HepG2 (cell line): Measurements from ENCODE around the gene KIZ. TPM values are rescaled to one million over a fixed set of nuclear protein-coding genes. Genes with fewer than 3 reads are reported as not detected.

ENCODE experiments used
- ATAC-seq: fragments of 200-7000 bp; cut with Tn5 transposase; 3 replicates; pipeline ENCODE4 v1.9.1; 2020; ENCODE audit warnings: mild to moderate bottlenecking, moderate library complexity
- BruUV-seq: library from RNA; stranded (reverse); fragments of 400-500 nt; replicated peaks from 2 replicates; lab custom pipeline; 2021; lab: Mats Ljungman, UMichigan
- CTCF ChIA-PET: fragments of 300-600 bp; formaldehyde crosslinking; extraction: SDS; loops from one replicate; lab custom pipeline; 2021; ENCODE audit warnings: low total read pairs, inconsistent platforms, low intra/inter-chr PET ratio; lab: Yijun Ruan, JAX
- POLR2A ChIA-PET: fragments of 350-600 bp; sonication (Branson Sonifier 250); formaldehyde crosslinking; loops from one replicate; lab custom pipeline; 2020; ENCODE audit warnings: antibody characterized with exemption, inconsistent platforms; lab: Yijun Ruan, JAX
- DNase-seq: peaks from one replicate; pipeline ENCODE4 v3.0.0-alpha.2; 2015; ENCODE audit warnings: low spot score
- FAIRE-seq: peaks from 3 replicates; lab custom pipeline; 2011; peaks lifted over from hg19 to GRCh38; lab: Jason Lieb, UNC
- H2AFZ ChIP-seq: one replicate; pipeline ENCODE4 v1.6.1; 2011; ENCODE audit warnings: low read length, inconsistent platforms
- H3K27ac ChIP-seq: fragments of 300-600 bp; 3 replicates; pipeline ENCODE4 v1.8.0; 2011; ENCODE audit warnings: mixed run types, mild to moderate bottlenecking, mixed read lengths, low read length, inconsistent platforms; ENCODE audit not compliant: insufficient read depth; ENCODE audit errors: extremely low read length
- H3K27me3 ChIP-seq, 2 experiments: fragments of 200-600 bp in 1 of 2; 2 replicates in 1 of 2; 3 replicates in 1 of 2; pipeline versions ENCODE4 v1.6.0 to v1.8.0; 2011; ENCODE audit warnings: low read length in 2 of 2, mild to moderate bottlenecking in 2 of 2, moderate library complexity in 2 of 2, inconsistent platforms in 1 of 2; ENCODE audit not compliant: insufficient read depth in 2 of 2, control insufficient read depth in 1 of 2
- H3K36me3 ChIP-seq, 2 experiments: fragments of 200-600 bp in 1 of 2; replicated peaks in 1 of 2; 2 replicates in 1 of 2; 3 replicates in 1 of 2; pipeline versions ENCODE4 v1.5.1 to v1.8.0; 2011; ENCODE audit warnings: low read length in 2 of 2, inconsistent platforms in 1 of 2; ENCODE audit not compliant: insufficient read depth in 2 of 2, control insufficient read depth in 1 of 2
- H3K4me1 ChIP-seq: 2 replicates; pipeline ENCODE4 v1.5.1; 2012; ENCODE audit warnings: low read length, inconsistent platforms; ENCODE audit not compliant: insufficient read depth
- H3K4me2 ChIP-seq: 2 replicates; pipeline ENCODE4 v1.6.0; 2011; ENCODE audit warnings: low read depth, low read length, inconsistent platforms
- H3K4me3 ChIP-seq, 3 experiments: fragments of 200-600 bp in 1 of 3; sonication (generic), shearing (Covaris generic) in 1 of 3; replicated peaks in 1 of 3; 2 replicates each; pipeline ENCODE4 v1.5.1; 2011 to 2016; ENCODE audit warnings: low read length in 3 of 3, inconsistent platforms in 2 of 3, low read depth in 2 of 3, mild to moderate bottlenecking in 2 of 3, control low read depth in 1 of 3, mixed read lengths in 1 of 3; ENCODE audit not compliant: insufficient read depth in 1 of 3
- H3K79me2 ChIP-seq: one replicate; pipeline ENCODE4 v1.6.1; 2011; ENCODE audit warnings: low read length, inconsistent platforms; ENCODE audit not compliant: insufficient read depth
- H3K9ac ChIP-seq: 2 replicates; pipeline ENCODE4 v1.6.0; 2011; ENCODE audit warnings: mild to moderate bottlenecking, low read depth, low read length, inconsistent platforms; ENCODE audit not compliant: insufficient read depth
- H3K9me3 ChIP-seq: 2 replicates; pipeline ENCODE4 v1.5.1; 2012; ENCODE audit warnings: mild to moderate bottlenecking, low read length
- H4K20me1 ChIP-seq: 2 replicates; pipeline ENCODE4 v1.6.0; 2011; ENCODE audit warnings: inconsistent platforms, mild to moderate bottlenecking, low read length, moderate library complexity; ENCODE audit not compliant: insufficient read depth
- AGO2 ChIP-seq: fragments of 200-400 bp; formaldehyde crosslinking; optimal IDR thresholded peaks from 2 replicates; pipeline ENCODE3; 2017; ENCODE audit warnings: mild to moderate bottlenecking, low read depth, low read length, moderate library complexity
- FOXK2 ChIP-seq: fragments of 450-650 bp; IDR thresholded peaks from 2 replicates; pipeline ENCODE4 v1.6.1; 2016
- MTERF4 ChIP-seq: sonication (generic); formaldehyde crosslinking; IDR thresholded peaks from 2 replicates; pipeline ENCODE4 v1.8.0; 2023; ENCODE audit warnings: mild to moderate bottlenecking, missing genetic modification reagents
- MTF2 ChIP-seq: sonication (generic); formaldehyde crosslinking; IDR thresholded peaks from 2 replicates; pipeline ENCODE4 v1.5.0; 2020; ENCODE audit warnings: missing genetic modification reagents, borderline replicate concordance
- TBP ChIP-seq: sonication (generic); formaldehyde crosslinking; IDR thresholded peaks from 2 replicates; pipeline ENCODE4 v1.5.0; 2020; ENCODE audit warnings: missing genetic modification reagents
- ZNF615 ChIP-seq: sonication (generic); formaldehyde crosslinking; IDR thresholded peaks from 2 replicates; pipeline ENCODE4 v1.5.0; 2020; ENCODE audit warnings: mild to moderate bottlenecking, missing genetic modification reagents, borderline replicate concordance
- WGBS: methylation state at CpG from one replicate; pipeline ENCODE4 v1.1.6; 2017; ENCODE audit warnings: low lambda C conversion rate; 5-methylcytosine and 5-hydroxymethylcytosine counted together
- in situ Hi-C: cut with HindIII; loops from 2 replicates; pipeline ENCODE4 v1.10.0; 2017; ENCODE audit warnings: low pct_unique_long_range_greater_than_20kb; ENCODE audit not compliant: extremely low pct_ligation_motif_present
- intact Hi-C: fragments of 100-400 bp; cut with micrococcal nuclease; formaldehyde crosslinking; loops from one replicate; pipeline ENCODE4 v1.10.0; 2022; ENCODE audit not compliant: unreplicated experiment
- polyA plus RNA-seq, 8 experiments: library from polyadenylated mRNA; depleted of rRNA in 3 of 8; stranded (reverse) in 7 of 8; unstranded in 1 of 8; fragments of >200 nt; fragmentation: Illumina TruSeq in 4 of 8; extraction: Trizol in 4 of 8; gene quantifications; 2 replicates each; pipeline versions ENCODE4 v1.2.1 to v1.2.3, GENCODE V29; 2011 to 2016; ENCODE audit warnings: low read depth in 4 of 8, missing spikeins in 1 of 8, mixed read lengths in 1 of 8; ENCODE audit not compliant: insufficient read depth in 1 of 8
- total RNA-seq, 5 experiments: library from RNA; depleted of rRNA; stranded (reverse); fragments of >200 nt; fragmentation: Illumina TruSeq; extraction: Trizol; gene quantifications; 2 replicates each; pipeline ENCODE4 v1.2.3, GENCODE V29; 2016; ENCODE audit warnings: low read depth in 1 of 5

Gene KIZ
- total and polyA plus RNA-seq, 2 of the 13 experiments (the other 11 are each of a cell fraction or from before 2014, with no cell fraction given) = 46.3 to 114 TPM

- FAIRE-seq = no peak
- 96% methylated on average over 4 of the region's 4 CpGs for WGBS
- Histone ChIP-seq H4K20me1 (no peaks in the 10 kb centered on the region), H3K36me3 (peaks cover 16 to 30% of the 10 kb centered on the region in 2 experiments), H3K9me3 (no peaks in the 10 kb centered on the region), H3K27me3 (no peaks in the 10 kb centered on the region), H3K79me2 (no peaks in the 10 kb centered on the region), H3K4me1 (no peaks in the 10 kb centered on the region), H3K4me2 (no peak overlapping the region), H3K9ac (no peak overlapping the region), H3K27ac (no peak overlapping the region), H2AFZ (no peak overlapping the region), H3K4me3 (no peak overlapping the region)
- no peak for DNase-seq
- in situ Hi-C loops (no loop called here), intact Hi-C loops (no loop called here)
- POLR2A ChIA-PET = no interaction called here
- TF ChIP-seq AGO2 = peak; percentile 42
- no peak for TF ChIP-seq MTF2 (CRISPR knock-in tag)
- no peak for ATAC-seq
- BruUV-seq = no TSS peak
- CTCF ChIA-PET = no interaction called here
These were observed 31.1 kb downstream of the KIZ start for GRCh38 chr20:21157006-21157405.

DNA sequence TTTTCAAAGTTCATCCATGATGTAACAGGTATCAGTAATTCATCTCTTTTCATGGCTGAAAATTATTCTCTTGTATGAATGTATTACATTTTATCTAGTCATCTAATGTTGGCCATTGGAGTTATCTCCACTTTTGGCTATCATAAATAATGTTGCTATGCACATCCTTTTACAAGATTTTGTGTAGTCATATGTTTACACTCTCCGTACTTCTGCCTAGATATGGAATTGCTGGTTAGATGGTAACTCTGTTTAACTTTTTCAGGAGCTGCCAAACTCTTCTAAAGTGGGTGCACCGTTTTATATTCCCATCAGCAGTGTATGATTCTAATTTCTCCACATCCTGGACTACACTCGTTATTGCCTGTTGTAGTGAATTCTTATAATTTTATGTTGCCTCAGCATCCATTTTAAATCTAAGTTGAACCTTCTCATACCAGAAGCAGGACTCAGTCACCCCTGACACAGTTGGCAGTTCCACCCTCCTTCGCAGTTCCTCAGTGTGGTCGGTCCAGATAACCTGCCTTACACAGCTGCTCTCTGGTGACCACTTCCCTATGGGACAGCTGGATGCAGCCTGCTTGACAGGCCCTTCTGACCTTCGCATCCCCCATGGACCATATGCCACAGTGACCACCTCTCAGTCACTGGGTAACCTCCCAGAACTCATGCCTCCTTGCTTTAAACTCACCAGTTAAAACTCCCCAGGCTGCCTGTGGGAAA lies 33.9 kb downstream of the KIZ start:
- Histone ChIP-seq H3K9me3 (no peaks in the 10 kb centered on the region), H3K4me3 (no peak overlapping the region), H3K9ac (no peak overlapping the region), H3K36me3 (peaks cover 21 to 42% of the 10 kb centered on the region in 2 experiments), H3K79me2 (no peaks in the 10 kb centered on the region), H3K4me1 (no peaks in the 10 kb centered on the region), H2AFZ (no peak overlapping the region), H3K27me3 (no peaks in the 10 kb centered on the region), H4K20me1 (no peaks in the 10 kb centered on the region), H3K4me2 (no peak overlapping the region), H3K27ac (no peak overlapping the region)
- no peak for ATAC-seq
- in situ Hi-C loops (no loop called here), intact Hi-C loops (no loop called here)
- ChIA-PET POLR2A (no interaction called here), CTCF (no interaction called here)
- no peak for FAIRE-seq
- WGBS = 97% methylated on average over 6 of the region's 6 CpGs
- no TSS peak for BruUV-seq
- no peak for TF ChIP-seq MTERF4 (CRISPR knock-in tag)
- no peak for TF ChIP-seq ZNF615 (CRISPR knock-in tag)
- TF ChIP-seq FOXK2 = no peak
- TF ChIP-seq TBP (CRISPR knock-in tag) = no peak
- DNase-seq = no peak
